HG03378 (cell line): ENCODE data around the gene HECTD4.

Experiments
- ATAC-seq: cut with Tn5 transposase; IDR thresholded peaks from one replicate; pipeline ENCODE4 v1.9.1; 2021; ENCODE audit warnings: mild to moderate bottlenecking, moderate library complexity; ENCODE audit not compliant: unreplicated experiment

The HECTD4 gene

DNA sequence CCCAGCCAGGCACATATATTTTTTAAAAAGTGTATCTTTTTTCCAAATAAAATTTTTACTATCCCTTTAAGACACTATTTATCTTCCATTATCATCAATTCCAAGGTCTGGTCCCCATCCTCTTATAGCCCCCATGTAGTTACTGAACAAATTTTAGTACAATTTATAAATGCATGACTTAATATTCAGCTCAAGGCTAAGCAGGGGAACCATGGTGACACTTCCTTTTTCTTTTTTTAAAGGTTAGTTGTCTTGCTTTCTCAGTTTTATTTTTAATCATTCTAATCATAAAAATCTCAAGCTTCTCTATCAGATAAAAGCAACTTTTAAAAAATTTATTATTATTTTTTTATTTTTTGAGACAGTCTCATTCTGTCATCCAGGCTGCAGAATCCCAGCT lies 164.6 kb downstream of the HECTD4 start:
- no peak for ATAC-seq

DNA sequence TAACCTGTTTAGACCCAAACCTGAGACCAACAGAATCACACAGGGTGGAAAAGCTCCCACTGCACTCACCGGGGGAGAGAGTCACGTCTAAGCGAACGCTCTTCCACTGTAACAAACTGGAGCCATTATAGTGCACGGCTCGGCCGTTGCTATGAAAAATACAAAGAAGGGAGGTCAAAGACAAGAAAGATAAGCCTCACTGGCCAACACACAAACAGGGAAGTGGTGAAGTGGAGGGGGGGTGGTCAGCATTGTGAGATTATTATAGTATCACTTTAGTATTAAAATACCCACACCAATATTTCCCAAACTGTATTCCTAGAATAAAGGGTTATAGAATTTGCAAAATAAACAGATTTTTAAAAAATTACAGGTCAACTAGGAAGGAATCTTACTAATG lies 166.0 kb downstream of the HECTD4 start:
- no peak for ATAC-seq

DNA sequence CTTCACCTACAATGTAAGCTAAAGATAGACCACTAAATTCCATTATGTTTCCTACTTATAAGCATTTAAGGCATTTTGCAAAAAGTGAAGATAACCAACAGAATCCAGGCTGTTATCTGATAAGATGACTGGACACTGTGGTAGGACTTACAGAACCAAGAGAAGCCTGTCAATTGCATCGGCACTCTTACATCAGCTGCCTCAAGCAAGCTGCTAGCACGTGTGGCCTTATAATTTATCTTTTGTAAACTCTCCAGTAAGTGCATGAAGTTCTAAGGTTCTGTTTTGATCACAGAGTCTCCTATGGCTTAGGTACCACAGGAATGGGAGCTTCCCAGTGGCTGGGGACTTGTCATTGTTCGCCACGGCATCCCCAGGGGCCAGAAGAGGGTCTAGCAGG lies 168.2 kb downstream of the HECTD4 start:
- ATAC-seq, result no peak

DNA sequence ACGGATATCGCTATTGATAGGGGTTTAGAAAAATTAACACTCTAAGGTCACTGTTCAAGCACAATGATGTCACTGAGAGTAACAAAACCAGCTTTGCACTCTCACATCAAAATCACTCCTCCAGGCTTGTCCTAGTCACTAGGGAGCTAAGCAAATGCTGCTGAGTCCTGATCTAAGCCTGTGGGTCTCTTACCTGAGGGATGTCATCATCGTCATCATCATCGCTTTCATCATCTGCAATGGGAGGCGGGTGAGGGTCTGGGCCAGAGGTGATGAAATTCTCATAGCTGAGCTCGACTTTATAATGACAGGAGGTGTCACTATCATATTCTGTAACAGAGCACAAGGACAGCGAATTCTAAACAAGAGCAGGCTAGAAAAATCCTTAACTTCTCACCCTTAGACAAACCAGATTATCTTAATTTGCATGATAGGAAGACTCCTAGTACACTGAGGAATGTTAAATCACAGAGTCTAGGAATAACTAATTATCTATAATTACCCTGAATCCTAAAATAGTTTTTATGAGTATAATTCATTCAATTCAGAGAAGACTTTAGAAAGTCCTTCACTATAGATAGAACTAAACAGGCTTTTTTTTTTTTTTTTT lies 173.8 kb downstream of the HECTD4 start:
- no peak for ATAC-seq

DNA sequence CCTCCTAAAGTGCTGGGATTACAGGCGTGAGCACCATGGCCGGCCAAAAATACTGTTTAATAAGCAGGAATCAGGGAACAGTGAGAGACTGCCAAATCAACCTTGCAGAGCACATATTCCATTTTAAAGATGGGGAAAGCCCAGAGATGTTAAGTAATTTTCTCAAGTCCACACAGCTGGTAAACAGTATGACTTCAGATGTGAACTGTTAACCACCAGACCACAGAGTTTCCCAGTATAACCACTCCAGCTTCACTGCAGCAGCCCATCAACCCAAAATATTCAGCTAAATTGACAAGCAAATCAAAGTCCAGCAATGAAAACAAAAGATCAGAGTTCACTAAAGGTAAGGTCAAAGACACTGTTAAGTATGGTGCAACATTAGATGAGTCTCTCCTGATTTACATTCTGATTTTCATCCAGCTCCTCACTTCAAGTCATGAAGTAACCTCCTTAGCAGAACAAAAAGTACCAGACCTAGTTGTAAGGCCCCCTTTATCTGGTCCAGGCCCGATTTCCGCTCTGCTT lies 174.8 kb downstream of the HECTD4 start:
- ATAC-seq, result no peak

DNA sequence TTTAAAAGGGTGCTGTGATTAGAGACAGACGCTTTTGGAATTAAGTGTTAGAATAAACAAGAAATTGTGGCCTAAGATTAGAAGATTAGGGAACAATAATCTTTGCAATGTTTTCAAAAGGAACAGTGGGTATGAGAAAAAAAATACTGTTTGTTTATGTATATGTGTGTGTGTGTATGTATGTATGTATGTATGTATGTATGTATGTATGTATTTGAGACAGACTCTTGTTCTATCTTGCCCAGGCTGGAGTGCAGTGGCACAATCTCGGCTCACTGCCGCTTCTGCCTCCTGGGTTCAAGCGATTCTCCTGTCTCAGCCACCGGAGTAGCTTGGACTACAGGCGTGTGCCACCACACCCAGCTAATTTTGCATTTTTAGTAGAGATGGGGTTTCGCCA lies 175.3 kb downstream of the HECTD4 start:
- ATAC-seq, result no peak

DNA sequence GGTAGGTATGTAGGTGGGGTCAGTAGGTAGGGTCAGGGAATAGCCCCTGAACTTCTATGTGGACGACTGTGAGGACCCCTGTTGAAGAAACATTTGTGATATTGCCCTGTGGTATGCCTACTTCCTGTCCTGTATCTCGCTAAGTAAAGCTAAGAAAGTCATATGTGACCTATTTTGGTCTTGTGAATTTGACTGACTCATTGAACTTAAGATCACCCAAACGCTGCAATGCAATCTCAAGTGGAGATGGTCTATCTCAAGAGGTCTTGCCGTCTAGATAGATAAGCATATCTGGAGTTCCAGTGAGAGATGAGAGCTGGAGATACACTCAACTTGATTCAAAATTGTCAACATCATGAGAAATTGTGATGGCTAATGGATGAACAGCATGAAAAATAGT lies 183.1 kb downstream of the HECTD4 start:
- ATAC-seq, result no peak

DNA sequence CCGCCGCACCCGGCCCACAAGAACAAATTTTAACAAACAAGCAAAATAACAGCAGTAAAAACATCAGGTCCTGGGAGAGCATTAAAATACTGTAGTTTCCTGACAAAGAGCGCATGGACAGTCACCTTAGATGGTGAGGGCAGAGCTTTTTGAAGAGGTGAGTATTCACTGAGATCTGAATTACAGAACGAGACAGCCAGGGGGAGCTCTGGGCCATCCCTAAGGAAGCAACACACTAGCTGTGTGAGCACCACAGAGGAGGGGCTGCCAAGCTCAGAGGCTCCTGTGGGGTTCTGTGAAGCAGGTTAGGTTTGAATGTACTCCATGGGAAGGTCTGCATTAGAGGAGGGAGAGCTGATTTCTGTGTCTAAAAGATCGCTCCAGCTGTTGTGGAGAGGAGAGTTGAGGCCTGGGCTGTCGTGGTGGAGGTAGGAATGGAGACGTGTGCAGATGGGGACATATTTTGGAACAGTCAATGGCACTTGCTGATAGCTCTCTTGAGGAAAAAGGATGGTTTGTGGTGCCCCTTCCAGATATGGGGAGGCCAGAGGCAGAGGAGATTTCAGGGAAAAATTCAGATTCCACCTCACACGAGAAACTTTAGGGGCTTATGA lies 184.0 kb downstream of the HECTD4 start:
- peak; percentile 50 for ATAC-seq

DNA sequence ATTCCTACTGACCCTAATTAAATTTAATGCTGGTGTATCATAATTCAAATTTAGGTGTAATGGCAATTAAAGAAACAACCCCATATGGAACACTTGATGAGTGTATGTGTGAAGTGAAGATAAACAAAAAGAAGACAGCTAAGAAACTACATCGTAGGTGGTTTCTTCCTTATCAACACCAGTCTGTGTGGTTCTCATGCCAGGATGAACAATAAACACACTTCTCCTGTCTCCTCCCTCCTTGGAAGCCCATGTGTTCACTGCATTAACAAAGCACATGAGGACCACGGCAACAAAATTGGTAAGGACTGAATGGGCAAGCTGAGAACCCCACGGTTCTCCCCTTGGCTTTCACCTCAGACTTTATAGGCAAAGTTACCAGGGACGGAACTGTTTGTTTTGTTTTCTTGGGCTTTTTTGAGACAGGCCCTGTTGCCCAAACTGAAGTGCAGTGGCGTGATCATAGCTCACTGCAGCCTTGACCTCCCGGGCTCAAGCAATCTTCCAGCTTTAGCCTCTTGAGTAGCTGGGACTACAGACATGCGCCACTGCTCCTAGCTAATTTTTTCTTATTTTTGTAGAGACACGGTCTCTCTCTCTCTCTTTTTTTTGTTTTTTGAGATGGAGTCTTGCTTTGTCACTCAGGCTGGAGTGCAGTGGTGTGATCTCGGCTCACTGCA lies 185.9 kb downstream of the HECTD4 start:
- ATAC-seq, result no peak

DNA sequence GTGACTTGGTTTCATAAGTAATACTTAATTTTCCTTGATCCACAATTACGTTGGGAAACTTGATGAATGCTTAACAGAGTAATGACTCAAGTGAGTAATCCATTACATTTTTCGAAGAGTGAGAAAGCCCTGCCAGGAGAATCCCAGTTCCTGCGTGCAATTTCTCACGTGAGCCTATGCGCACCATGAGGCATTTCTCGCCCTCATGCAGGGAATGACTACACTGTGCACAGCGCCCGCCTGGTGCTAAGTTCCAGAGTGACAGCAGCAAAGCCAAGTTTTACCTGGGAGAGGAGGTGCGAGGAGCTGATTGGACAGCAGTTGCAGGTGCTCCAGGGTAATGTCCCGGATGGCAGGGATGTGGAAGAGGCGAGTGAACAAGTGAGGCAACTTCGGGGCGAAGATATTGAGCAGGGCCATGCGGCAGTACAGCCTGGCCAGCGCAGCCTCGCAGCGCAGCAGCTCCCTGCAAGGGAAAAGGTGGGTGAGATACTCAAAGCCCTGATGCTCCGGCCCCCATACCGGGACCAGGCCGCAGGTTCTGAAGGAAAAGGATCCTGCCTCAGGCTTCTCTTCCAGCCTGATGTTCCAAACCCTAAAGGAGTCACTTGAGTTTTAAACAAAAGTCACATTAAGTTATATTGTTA lies 187.5 kb downstream of the HECTD4 start:
- no peak for ATAC-seq

DNA sequence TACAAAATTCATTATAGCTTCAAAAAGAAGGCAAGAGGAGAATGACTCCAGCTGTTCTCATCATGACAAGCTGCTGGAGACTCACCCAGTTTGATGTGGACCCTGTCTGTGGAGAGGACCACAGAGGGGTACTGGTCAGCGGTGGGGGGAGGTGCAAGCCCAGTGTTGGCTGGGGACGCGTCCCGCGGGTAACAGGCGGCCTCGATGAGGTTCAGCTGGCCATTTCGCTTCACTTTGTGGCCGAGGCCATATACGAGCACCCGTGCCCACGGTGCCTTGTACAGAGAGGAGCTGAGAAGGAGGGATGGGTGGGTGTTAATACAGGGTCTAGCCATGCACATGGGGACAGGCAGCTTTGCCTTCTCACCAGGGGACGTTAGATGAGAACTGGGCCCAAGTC lies 189.8 kb downstream of the HECTD4 start:
- ATAC-seq, result no peak

DNA sequence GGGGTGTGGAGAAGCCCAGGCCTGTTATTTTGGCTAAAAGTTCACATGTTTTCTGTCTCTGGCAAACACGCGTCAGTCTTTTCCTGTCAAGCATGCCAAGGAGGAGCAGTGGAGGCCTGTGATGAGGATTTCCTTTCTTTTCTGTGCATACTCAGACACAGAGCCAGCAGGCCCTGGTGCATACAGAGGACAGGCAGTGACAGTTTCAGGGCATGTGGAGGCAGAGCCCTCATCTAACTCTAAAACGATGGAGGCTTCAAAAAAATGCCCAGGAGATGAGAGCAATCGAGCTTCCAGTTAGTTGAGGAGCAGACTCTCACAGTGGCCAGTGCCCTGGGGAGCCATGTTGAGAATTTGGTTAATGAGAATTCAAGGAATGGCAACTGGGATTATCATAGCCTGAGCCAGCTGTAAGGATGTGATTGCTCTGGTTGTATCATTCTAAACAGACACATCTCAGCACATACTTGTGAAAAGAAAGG lies 190.3 kb downstream of the HECTD4 start:
- no peak for ATAC-seq

DNA sequence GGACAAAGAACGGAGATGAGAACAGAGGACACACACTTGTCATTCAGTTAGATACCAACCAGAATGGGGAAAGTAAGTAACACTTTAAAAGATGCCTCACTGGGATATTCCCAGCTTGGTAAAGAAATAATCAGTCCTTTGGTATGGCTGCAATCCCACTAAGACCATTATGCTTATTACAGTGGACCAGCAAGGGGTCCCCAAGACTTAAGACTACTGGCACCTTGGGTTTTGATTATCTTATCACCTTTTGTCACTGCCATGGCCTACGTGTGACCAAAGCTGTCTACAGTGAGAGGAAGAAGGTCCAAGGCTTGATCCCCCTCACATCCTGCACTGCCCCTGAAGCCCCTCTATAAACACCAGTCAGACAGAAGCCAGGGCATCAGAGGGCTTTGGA lies 191.0 kb downstream of the HECTD4 start:
- ATAC-seq, result no peak

DNA sequence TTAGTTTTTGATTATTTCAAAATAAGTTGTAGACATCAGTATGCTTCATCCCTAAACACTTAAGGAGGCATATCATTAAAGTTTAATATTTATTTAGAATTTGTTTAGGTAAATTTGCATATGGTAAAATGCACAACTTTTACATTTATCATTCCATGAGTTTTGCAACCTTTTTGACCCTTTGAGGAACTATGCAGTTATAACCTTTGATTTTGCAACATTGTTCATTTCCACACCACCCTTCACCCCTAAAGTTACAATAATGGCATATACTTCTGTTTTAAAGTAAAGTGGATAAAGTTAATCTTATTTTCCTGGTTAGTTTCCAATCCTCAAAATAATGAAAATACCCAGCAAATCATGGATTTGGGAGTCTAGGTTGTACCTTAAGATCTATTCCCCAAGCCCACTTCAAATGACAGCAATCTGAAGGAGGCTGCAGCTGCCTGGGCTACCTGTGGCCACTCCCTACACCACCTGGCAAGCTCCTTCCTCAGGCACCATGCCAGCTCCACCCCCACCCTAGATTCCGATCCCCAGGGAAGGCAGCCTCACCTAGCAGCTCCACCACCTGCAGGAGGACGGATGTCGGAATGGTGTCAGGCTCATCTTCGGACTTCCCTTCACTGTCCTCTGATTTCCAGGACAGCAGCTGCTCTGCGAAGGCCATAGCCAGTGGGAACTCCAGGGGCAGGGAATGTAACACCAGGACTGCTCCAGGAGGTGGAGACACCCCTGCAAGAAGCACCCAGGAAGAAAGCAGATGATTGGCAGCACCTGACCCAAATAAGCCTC lies 191.8 kb downstream of the HECTD4 start:
- no peak for ATAC-seq

DNA sequence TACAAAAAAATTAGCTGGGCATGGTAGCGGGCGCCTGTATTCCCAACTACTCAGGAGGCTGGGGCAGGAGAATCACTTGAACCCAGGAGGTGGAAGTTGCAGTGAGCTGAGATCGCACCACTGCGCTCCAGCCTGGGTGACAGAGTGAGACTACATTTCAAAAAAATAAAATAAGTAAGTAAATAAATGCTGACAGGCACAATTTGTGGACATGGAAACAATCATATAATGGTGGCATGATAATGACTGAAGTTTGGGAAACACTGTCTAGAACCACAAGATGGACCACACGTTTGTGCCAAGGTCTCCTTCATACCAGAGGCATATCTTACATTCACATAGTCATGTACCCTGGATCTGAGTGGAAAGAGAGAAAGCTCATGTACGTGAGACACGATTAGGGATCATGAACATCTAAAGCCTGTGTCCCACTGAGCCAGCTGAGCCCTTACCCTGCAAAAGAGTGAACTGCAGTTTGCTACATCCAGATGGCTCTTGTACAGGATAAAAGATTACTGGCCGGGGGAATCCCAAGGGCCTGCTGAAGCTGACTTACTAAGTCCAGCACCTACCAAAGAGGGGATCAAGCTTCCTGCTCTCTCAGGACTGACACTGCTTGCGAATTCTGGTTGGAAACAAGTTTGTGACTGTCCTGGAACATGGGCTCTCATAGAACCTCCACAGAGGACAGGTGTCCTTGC lies 194.0 kb downstream of the HECTD4 start:
- no peak for ATAC-seq

DNA sequence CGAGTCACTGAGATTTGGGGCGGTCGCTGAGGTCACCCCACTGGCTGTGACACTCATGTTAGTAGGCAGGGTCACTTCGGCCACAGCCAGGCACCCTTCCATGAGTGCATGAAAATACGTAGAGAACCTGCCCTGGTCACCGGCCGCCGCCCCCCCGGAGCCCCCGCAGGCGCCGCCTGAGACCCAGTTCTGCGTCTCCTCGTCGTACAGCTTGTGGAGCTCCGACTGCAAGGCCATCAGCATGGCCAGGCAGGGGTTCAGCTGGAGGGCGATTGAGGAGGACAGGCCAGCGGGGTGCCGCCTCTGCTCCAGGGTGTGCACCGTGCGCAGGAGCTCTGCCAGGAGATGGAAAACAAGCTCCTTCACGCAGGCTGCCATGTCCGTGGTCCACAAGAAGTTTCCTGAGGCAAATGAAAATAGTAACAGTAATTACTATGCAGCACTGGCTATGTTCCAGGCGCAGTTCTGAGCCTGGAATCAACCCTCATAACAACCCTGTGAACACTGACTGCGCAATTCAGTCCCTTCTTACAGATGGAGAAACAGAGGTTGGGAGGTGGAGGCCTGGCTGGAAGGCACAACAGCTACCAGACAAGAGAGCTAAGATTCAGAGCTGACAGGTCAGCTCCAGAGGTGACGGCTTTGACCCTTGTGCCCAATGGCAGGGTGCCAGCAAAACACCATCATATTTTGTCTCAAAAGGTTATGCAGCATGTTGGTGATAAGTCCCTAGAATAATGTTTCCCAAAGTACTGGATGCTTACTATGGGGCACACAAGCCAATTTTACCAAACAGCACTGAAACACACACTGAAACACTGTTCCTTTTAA lies 196.9 kb downstream of the HECTD4 start:
- ATAC-seq, result no peak

DNA sequence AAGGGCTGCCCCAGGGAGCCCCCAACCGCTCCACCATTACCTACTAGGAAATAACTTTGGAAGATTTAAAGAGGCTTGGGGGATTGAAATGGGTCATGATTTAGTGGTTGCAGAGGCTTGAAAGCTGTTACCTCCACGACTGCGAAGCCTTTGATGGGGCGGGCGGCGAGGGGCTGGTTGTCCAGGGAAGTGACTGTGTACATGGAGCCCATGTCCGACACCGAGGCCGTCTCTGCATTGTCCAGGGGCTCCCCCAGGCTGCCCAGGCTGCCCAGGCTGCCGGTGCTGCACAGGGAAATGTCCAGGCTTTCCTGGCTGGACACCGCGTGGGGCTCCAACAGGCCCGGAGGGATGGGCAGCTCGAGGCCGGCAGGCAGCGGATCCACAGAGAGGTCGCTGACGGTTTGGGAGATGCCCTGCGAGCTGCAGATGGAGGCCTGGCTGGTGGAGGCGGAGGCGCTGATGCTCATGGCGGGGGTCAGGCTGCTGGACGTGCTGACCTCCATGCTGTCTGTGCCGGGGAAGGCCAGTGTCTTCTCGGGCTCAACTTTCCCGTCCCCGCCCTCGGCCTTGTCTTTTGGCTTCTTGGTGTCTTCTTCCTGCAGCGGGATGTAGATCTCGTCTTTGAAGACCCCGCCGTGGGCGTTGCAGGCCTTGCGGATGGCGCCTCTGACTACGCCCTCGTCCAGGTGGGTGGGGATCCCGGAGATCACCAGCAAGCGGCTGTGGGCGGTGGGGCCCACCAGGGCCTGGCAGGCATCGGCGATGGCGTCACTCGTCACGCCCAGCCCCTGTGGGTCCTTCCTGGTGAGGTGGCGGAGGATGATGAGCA lies 198.0 kb downstream of the HECTD4 start:
- ATAC-seq, result no peak
